Left renal cortex interstitium (tissue), 4 donors: ENCODE data around the gene NAXD. TPM values are rescaled to one million over a fixed set of nuclear protein-coding genes. Genes with fewer than 3 reads are reported as not detected.

ENCODE experiments used
- DNase-seq, 4 donors: peaks; one replicate each; pipeline ENCODE4 v3.0.0-alpha.2; 2013; ENCODE audit warnings: low read depth in 4 of 4, low spot score in 2 of 4, missing footprints in 1 of 4
- polyA plus RNA-seq, 4 donors: library from polyadenylated mRNA; unstranded; fragments of 120-200 nt; gene quantifications; one replicate each; pipeline ENCODE4 v1.2.1, GENCODE V29; 2013; ENCODE audit not compliant: insufficient read length in 4 of 4

NAXD gene
- polyA plus RNA-seq, 4 donors = 42.0 to 48.5 (median 46.2) TPM

DNA sequence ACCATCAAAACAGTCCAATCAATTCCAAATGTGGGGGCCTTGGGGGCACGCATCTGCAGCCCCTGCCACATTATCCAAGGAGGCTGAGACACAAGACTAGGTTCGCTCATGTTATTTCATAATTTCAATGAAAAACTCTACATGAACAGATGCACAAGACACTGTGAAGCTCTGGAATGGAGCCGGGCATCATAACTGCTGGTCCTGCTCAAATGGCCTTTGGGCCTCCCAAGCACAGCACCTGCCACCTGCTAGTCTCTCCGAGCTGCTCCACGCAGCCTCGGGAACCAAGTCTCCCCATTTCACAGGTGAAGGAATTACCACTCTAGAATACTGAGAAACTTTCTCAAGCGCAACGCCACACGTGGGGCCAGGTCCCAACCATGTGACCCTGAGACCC is 73.7 kb downstream of the NAXD start:
- no peak for DNase-seq

Other genes starting within 250 kb of the NAXD start
- gene RAB20, start 53.8 kb upstream of the NAXD start, polyA plus RNA-seq = 1 to 10 TPM; 7.8 to 8.8 (median 8.5) TPM
- 10 to 100 TPM; 56.0 to 87.1 (median 76.0) TPM for gene CARS2, start 90.6 kb downstream of the NAXD start, polyA plus RNA-seq
- 10 to 100 TPM; 23.6 to 35.5 (median 29.6) TPM for gene ING1, start 98.2 kb downstream of the NAXD start, polyA plus RNA-seq